HG03439 (cell line): Measurements from ENCODE around the gene TSC22D4.

Experiments
- ATAC-seq: cut with Tn5 transposase; IDR thresholded peaks from one replicate; pipeline ENCODE4 v1.9.1; 2021; ENCODE audit warnings: mild to moderate bottlenecking, moderate library complexity; ENCODE audit not compliant: unreplicated experiment

TSC22D4 gene

GRCh38 chr7:100493476-100494264 is 14.7 kb upstream of the TSC22D4 start:
- no peak for ATAC-seq

GRCh38 chr7:100492738-100493475 is 13.9 kb upstream of the TSC22D4 start:
- ATAC-seq: no peak

GRCh38 chr7:100491192-100491578 is 12.2 kb upstream of the TSC22D4 start:
- ATAC-seq: no peak

GRCh38 chr7:100490483-100491191 is 11.6 kb upstream of the TSC22D4 start:
- ATAC-seq: no peak

- ATAC-seq: no peak
These were observed 10.8 kb upstream of the TSC22D4 start for GRCh38 chr7:100489824-100490223.

- no peak for ATAC-seq
These were observed 10.1 kb upstream of the TSC22D4 start for GRCh38 chr7:100489121-100489520.

GRCh38 chr7:100488333-100489095 is 9.5 kb upstream of the TSC22D4 start:
- ATAC-seq: no peak

GRCh38 chr7:100486753-100487446 is 7.9 kb upstream of the TSC22D4 start:
- no peak for ATAC-seq

GRCh38 chr7:100486111-100486636 is 7.2 kb upstream of the TSC22D4 start:
- ATAC-seq: no peak

GRCh38 chr7:100485471-100485876 is 6.5 kb upstream of the TSC22D4 start:
- no peak for ATAC-seq

- ATAC-seq: no peak
These were observed 5.6 kb upstream of the TSC22D4 start for GRCh38 chr7:100484673-100485045.

- ATAC-seq: no peak
These were observed 5.0 kb upstream of the TSC22D4 start, which contains the start of gene NYAP1 for GRCh38 chr7:100483722-100484672. TSS of gene NYAP1 (plus strand) at chr7:100483927. CDS start at chr7:100485312, 1,385 bp downstream.

GRCh38 chr7:100483090-100483721 is 4.2 kb upstream of the TSC22D4 start:
- peak; percentile 51 for ATAC-seq

GRCh38 chr7:100482728-100483089 is 3.7 kb upstream of the TSC22D4 start:
- ATAC-seq: no peak

GRCh38 chr7:100481466-100481865 is 2.5 kb upstream of the TSC22D4 start:
- no peak for ATAC-seq

- ATAC-seq: no peak
These were observed 1.1 kb downstream of the TSC22D4 start for GRCh38 chr7:100477871-100478267.

- ATAC-seq: no peak
These were observed 1.8 kb downstream of the TSC22D4 start for GRCh38 chr7:100476903-100477870.
